HEK293 (cell line): ENCODE data around the gene IFT27.

ENCODE experiments used
- HOXA7 ChIP-seq: sonication (generic); formaldehyde crosslinking; IDR thresholded peaks from 2 replicates; pipeline ENCODE4 v1.8.1; 2022; ENCODE audit warnings: missing genetic modification reagents, borderline replicate concordance
- MZF1 ChIP-seq: fragments of 450-650 bp; formaldehyde crosslinking; IDR thresholded peaks from 2 replicates; pipeline ENCODE4 v1.5.1; 2017; ENCODE audit warnings: missing biosample characterization, missing genetic modification characterization, borderline replicate concordance
- TCF7L2 ChIP-seq: IDR thresholded peaks from 2 replicates; pipeline ENCODE4 v1.6.1; 2011; ENCODE audit warnings: low read depth, mild to moderate bottlenecking, inconsistent platforms, low read length, moderate library complexity, borderline replicate concordance
- ZNF146 ChIP-seq: fragments of 450-650 bp; formaldehyde crosslinking; IDR thresholded peaks from 2 replicates; pipeline ENCODE4 v1.5.1; 2016; ENCODE audit warnings: missing biosample characterization, missing genetic modification characterization
- ZNF174 ChIP-seq: fragments of 450-650 bp; formaldehyde crosslinking; IDR thresholded peaks from 2 replicates; pipeline ENCODE4 v1.5.0; 2017; ENCODE audit warnings: missing biosample characterization, mild to moderate bottlenecking, missing genetic modification characterization
- ZNF221 ChIP-seq: fragments of 450-650 bp; formaldehyde crosslinking; IDR thresholded peaks from 2 replicates; pipeline ENCODE4 v1.5.1; 2017; ENCODE audit warnings: missing biosample characterization, missing genetic modification characterization, borderline replicate concordance
- ZNF549 ChIP-seq: fragments of 450-650 bp; IDR thresholded peaks from 2 replicates; pipeline ENCODE4 v1.5.1; 2018; ENCODE audit warnings: missing biosample characterization, missing genetic modification characterization, mild to moderate bottlenecking, inconsistent platforms, moderate library complexity
- ZNF621 ChIP-seq: fragments of 450-650 bp; formaldehyde crosslinking; IDR thresholded peaks from 2 replicates; pipeline ENCODE4 v1.5.1; 2017; ENCODE audit warnings: missing biosample characterization, missing genetic modification characterization
- ZNF677 ChIP-seq: fragments of 450-650 bp; IDR thresholded peaks from 2 replicates; pipeline ENCODE4 v1.5.0; 2018; ENCODE audit warnings: missing biosample characterization, mild to moderate bottlenecking, missing genetic modification characterization, moderate library complexity
- ZSCAN23 ChIP-seq: fragments of 450-650 bp; formaldehyde crosslinking; IDR thresholded peaks from 2 replicates; pipeline ENCODE4 v1.5.1; 2016; ENCODE audit warnings: missing biosample characterization, missing genetic modification characterization
- TF ChIP-seq, protein P1 (sequence below): fragments of 450-650 bp; formaldehyde crosslinking; IDR thresholded peaks from 2 replicates; pipeline ENCODE4 v1.5.1; 2016; ENCODE audit warnings: missing biosample characterization, missing genetic modification characterization
- TF ChIP-seq, protein P2 (sequence below): fragments of 450-650 bp; formaldehyde crosslinking; IDR thresholded peaks from 2 replicates; pipeline ENCODE4 v1.5.1; 2016; ENCODE audit warnings: missing biosample characterization, missing genetic modification characterization
- TF ChIP-seq, protein P3 (sequence below): fragments of 450-650 bp; formaldehyde crosslinking; IDR thresholded peaks from 2 replicates; pipeline ENCODE4 v1.5.1; 2017; ENCODE audit warnings: missing biosample characterization, missing genetic modification characterization

DNA sequence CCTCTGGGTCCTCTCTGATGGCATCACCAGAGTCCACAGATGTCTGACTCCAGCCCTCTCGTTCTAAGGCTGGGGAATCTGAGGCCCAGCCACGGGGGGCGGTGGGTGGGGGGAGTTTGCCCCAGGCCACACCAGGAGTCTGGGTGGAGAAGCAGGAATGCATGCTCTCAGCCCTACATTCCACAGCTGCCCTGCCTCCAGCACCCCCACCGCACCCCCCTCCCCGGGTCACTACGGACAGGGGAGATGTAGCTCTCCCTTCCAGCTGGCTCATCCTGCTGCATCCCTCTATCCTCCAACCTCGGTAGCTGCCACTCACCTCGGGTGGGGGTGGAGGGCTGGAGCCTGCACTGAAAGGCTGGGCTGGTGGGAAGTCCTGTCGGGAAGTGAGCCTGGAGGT lies 43.2 kb upstream of the IFT27 start:
- TF ChIP-seq, protein P1, sequence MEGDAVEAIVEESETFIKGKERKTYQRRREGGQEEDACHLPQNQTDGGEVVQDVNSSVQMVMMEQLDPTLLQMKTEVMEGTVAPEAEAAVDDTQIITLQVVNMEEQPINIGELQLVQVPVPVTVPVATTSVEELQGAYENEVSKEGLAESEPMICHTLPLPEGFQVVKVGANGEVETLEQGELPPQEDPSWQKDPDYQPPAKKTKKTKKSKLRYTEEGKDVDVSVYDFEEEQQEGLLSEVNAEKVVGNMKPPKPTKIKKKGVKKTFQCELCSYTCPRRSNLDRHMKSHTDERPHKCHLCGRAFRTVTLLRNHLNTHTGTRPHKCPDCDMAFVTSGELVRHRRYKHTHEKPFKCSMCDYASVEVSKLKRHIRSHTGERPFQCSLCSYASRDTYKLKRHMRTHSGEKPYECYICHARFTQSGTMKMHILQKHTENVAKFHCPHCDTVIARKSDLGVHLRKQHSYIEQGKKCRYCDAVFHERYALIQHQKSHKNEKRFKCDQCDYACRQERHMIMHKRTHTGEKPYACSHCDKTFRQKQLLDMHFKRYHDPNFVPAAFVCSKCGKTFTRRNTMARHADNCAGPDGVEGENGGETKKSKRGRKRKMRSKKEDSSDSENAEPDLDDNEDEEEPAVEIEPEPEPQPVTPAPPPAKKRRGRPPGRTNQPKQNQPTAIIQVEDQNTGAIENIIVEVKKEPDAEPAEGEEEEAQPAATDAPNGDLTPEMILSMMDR: no peak
- TF ChIP-seq, protein P2, sequence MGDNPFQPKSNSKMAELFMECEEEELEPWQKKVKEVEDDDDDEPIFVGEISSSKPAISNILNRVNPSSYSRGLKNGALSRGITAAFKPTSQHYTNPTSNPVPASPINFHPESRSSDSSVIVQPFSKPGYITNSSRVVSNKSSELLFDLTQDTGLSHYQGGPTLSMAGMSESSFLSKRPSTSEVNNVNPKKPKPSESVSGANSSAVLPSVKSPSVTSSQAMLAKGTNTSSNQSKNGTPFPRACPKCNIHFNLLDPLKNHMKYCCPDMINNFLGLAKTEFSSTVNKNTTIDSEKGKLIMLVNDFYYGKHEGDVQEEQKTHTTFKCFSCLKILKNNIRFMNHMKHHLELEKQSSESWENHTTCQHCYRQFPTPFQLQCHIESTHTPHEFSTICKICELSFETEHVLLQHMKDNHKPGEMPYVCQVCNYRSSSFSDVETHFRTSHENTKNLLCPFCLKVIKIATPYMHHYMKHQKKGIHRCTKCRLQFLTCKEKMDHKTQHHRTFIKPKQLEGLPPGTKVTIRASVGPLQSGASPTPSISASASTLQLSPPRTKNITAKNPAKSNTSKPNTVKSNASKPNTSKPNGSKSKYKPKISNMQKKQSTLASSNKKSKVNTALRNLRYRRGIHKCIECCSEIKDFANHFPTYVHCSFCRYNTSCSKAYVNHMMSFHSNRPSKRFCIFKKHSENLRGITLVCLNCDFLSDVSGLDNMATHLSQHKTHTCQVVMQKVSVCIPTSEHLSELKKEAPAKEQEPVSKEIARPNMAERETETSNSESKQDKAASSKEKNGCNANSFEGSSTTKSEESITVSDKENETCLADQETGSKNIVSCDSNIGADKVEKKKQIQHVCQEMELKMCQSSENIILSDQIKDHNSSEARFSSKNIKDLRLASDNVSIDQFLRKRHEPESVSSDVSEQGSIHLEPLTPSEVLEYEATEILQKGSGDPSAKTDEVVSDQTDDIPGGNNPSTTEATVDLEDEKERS (tag by site-specific recombination): no peak
- TF ChIP-seq TCF7L2 (no peak), ZNF549 (tag by site-specific recombination) (no peak), ZNF146 (tag by site-specific recombination) (no peak), ZNF621 (tag by site-specific recombination) (no peak), HOXA7 (CRISPR knock-in tag) (no peak), ZNF221 (tag by site-specific recombination) (no peak), ZNF174 (tag by site-specific recombination) (no peak), ZSCAN23 (no peak), MZF1 (no peak), ZNF677 (tag by site-specific recombination) (no peak)
- TF ChIP-seq, protein P3, sequence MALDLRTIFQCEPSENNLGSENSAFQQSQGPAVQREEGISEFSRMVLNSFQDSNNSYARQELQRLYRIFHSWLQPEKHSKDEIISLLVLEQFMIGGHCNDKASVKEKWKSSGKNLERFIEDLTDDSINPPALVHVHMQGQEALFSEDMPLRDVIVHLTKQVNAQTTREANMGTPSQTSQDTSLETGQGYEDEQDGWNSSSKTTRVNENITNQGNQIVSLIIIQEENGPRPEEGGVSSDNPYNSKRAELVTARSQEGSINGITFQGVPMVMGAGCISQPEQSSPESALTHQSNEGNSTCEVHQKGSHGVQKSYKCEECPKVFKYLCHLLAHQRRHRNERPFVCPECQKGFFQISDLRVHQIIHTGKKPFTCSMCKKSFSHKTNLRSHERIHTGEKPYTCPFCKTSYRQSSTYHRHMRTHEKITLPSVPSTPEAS (tag by site-specific recombination): no peak
